ACHN (cell line): Measurements from ENCODE around the gene TPO.
"Not testable (repeated sequence)": the region's sequence is repeated elsewhere in the genome, so short reads cannot be mapped to it uniquely, and the experiment has no call there.

ENCODE experiments used
- DNase-seq: peaks from one replicate; pipeline ENCODE4 v3.0.0-alpha.2; 2015
- in situ Hi-C: cut with HindIII; loops from 2 replicates; pipeline ENCODE4 v1.10.0; 2017; ENCODE audit warnings: low sequenced_read_pairs, low pct_ligation_motif_present, low pct_unique_long_range_greater_than_20kb

The TPO gene

GRCh38 chr2:1557467-1557820, 144.2 kb downstream of the TPO start:
- DNase-seq = no peak
- in situ Hi-C loops = no loop called here

- in situ Hi-C loops = no loop called here
- DNase-seq = no peak
These were observed 146.4 kb downstream of the TPO start for GRCh38 chr2:1559589-1560175.

GRCh38 chr2:1561259-1561658, 148.0 kb downstream of the TPO start:
- DNase-seq = no peak
- in situ Hi-C loops = no loop called here

GRCh38 chr2:1561811-1562421, 148.7 kb downstream of the TPO start:
- in situ Hi-C loops = no loop called here
- no peak for DNase-seq

- in situ Hi-C loops = no loop called here
- no peak for DNase-seq
These were observed 150.0 kb downstream of the TPO start for GRCh38 chr2:1563084-1563857.

- no peak for DNase-seq
- in situ Hi-C loops = no loop called here
These were observed 151.0 kb downstream of the TPO start for GRCh38 chr2:1563943-1564891.

GRCh38 chr2:1567556-1568344, 154.5 kb downstream of the TPO start:
- in situ Hi-C loops = no loop called here

GRCh38 chr2:1568345-1568668, 155.0 kb downstream of the TPO start:
- in situ Hi-C loops, DNase-seq: not testable (repeated sequence)

More at GRCh38 chr2:1567556-1568344, 154.5 kb downstream of the TPO start:
- no peak for DNase-seq

- in situ Hi-C loops = no loop called here
- DNase-seq = no peak
These were observed 156.7 kb downstream of the TPO start for GRCh38 chr2:1569879-1570450.

GRCh38 chr2:1571477-1572417, 158.5 kb downstream of the TPO start:
- no peak for DNase-seq
- in situ Hi-C loops = no loop called here

GRCh38 chr2:1572638-1573037, 159.4 kb downstream of the TPO start:
- in situ Hi-C loops = no loop called here
- DNase-seq = no peak

- in situ Hi-C loops = loop anchor here (25.0 kb wide), 1 partner anchor 159 kb away; the partner anchor contains the start of gene PXDN
- DNase-seq = no peak
These were observed 164.6 kb downstream of the TPO start for GRCh38 chr2:1577846-1578245.

GRCh38 chr2:1581257-1581964, 168.1 kb downstream of the TPO start:
- not testable (repeated sequence) for DNase-seq
- in situ Hi-C loops = loop anchor here (25.0 kb wide), 1 partner anchor 156 kb away; the partner anchor contains the start of gene PXDN

GRCh38 chr2:1581965-1582625, 168.8 kb downstream of the TPO start:
- DNase-seq = no peak
- in situ Hi-C loops = loop anchor here (25.0 kb wide), 1 partner anchor 155 kb away; the partner anchor contains the start of gene PXDN

GRCh38 chr2:1582891-1583341, 169.7 kb downstream of the TPO start:
- DNase-seq = no peak

More at GRCh38 chr2:1582891-1583341, 169.7 kb downstream of the TPO start:
- in situ Hi-C loops = loop anchor here (25.0 kb wide), 1 partner anchor 154 kb away; the partner anchor contains the start of gene PXDN
